KMS-11 (cell line): Measurements from ENCODE around the gene ECM2.

Experiments
- H2AFZ ChIP-seq: fragments of 200-600 bp; sonication (generic); 2 replicates; pipeline ENCODE4 v1.6.1; 2016; ENCODE audit warnings: antibody characterized with exemption, mixed run types, low read depth
- H3K27ac ChIP-seq: fragments of 200-600 bp; sonication (generic); 2 replicates; pipeline ENCODE4 v1.6.1; 2016; ENCODE audit warnings: mild to moderate bottlenecking, mixed run types
- H3K27me3 ChIP-seq: fragments of 200-600 bp; sonication (generic); 2 replicates; pipeline ENCODE4 v1.6.1; 2017; ENCODE audit warnings: mild to moderate bottlenecking, low read depth, mixed run types, moderate library complexity; ENCODE audit not compliant: insufficient read depth
- H3K36me3 ChIP-seq: fragments of 200-600 bp; sonication (generic); 2 replicates; pipeline ENCODE4 v1.6.1; 2017; ENCODE audit warnings: mild to moderate bottlenecking, mixed run types; ENCODE audit not compliant: insufficient read depth
- H3K4me1 ChIP-seq: fragments of 200-600 bp; sonication (generic); 2 replicates; pipeline ENCODE4 v1.6.1; 2016; ENCODE audit warnings: mild to moderate bottlenecking, low read depth, mixed run types; ENCODE audit not compliant: poor library complexity, severe bottlenecking
- H3K4me2 ChIP-seq: fragments of 200-600 bp; sonication (generic); 2 replicates; pipeline ENCODE4 v1.7.0; 2016; ENCODE audit warnings: mild to moderate bottlenecking, mixed run types
- H3K4me3 ChIP-seq: fragments of 200-600 bp; sonication (generic); IDR thresholded peaks from 2 replicates; pipeline ENCODE4 v1.6.1; 2017; ENCODE audit warnings: low read depth, low read length, mixed read lengths; ENCODE audit not compliant: insufficient read depth
- H3K79me2 ChIP-seq: fragments of 200-600 bp; sonication (generic); 2 replicates; pipeline ENCODE4 v1.6.1; 2016; ENCODE audit warnings: low read depth, mixed run types; ENCODE audit not compliant: insufficient read depth
- H3K9ac ChIP-seq: fragments of 200-600 bp; sonication (generic); 2 replicates; pipeline ENCODE4 v1.6.1; 2016; ENCODE audit warnings: mild to moderate bottlenecking, mixed run types
- H4K20me1 ChIP-seq: fragments of 200-600 bp; sonication (generic); 2 replicates; pipeline ENCODE4 v1.6.1; 2016; ENCODE audit warnings: mild to moderate bottlenecking, mixed run types; ENCODE audit not compliant: insufficient read depth
- CTCF ChIP-seq: fragments of 200-600 bp; sonication (generic); conservative IDR thresholded peaks from 2 replicates; pipeline ENCODE4 v1.6.1; 2017; ENCODE audit warnings: low read depth, mild to moderate bottlenecking, antibody characterized with exemption, low read length, moderate library complexity, mixed read lengths

ECM2 gene

GRCh38 chr9:92520837-92521236 is 15.0 kb downstream of the ECM2 start:
- no peaks in the 10 kb centered on the region for H3K4me1 ChIP-seq
- H4K20me1 ChIP-seq: no peaks in the 10 kb centered on the region
- no peak overlapping the region for H3K4me2 ChIP-seq
- no peak overlapping the region for H3K27ac ChIP-seq
- no peak overlapping the region for H3K4me3 ChIP-seq
- no peak for TF ChIP-seq CTCF
- no peaks in the 10 kb centered on the region for H3K36me3 ChIP-seq
- H3K79me2 ChIP-seq: no peaks in the 10 kb centered on the region
- H2AFZ ChIP-seq: no peak overlapping the region
- no peaks in the 10 kb centered on the region for H3K27me3 ChIP-seq
- H3K9ac ChIP-seq: no peak overlapping the region

- H3K4me3 ChIP-seq: no peak overlapping the region
- H3K27me3 ChIP-seq: no peaks in the 10 kb centered on the region
- no peak overlapping the region for H3K4me2 ChIP-seq
- no peak overlapping the region for H3K27ac ChIP-seq
- no peak overlapping the region for H2AFZ ChIP-seq
- H3K9ac ChIP-seq: no peak overlapping the region
- no peak for TF ChIP-seq CTCF
- no peaks in the 10 kb centered on the region for H4K20me1 ChIP-seq
- H3K79me2 ChIP-seq: no peaks in the 10 kb centered on the region
- H3K4me1 ChIP-seq: no peaks in the 10 kb centered on the region
- H3K36me3 ChIP-seq: no peaks in the 10 kb centered on the region
These were observed 17.6 kb downstream of the ECM2 start for GRCh38 chr9:92518199-92518598.

- Histone ChIP-seq H3K27ac (no peak overlapping the region), H3K4me3 (no peak overlapping the region), H3K36me3 (no peaks in the 10 kb centered on the region), H3K4me2 (no peak overlapping the region), H4K20me1 (no peaks in the 10 kb centered on the region), H3K9ac (no peak overlapping the region), H3K27me3 (no peaks in the 10 kb centered on the region), H3K79me2 (no peaks in the 10 kb centered on the region), H3K4me1 (peaks cover 6% of the 10 kb centered on the region), H2AFZ (no peak overlapping the region)
- TF ChIP-seq CTCF: no peak
These were observed 18.7 kb downstream of the ECM2 start for GRCh38 chr9:92517046-92517445.

GRCh38 chr9:92516521-92516920 is 19.3 kb downstream of the ECM2 start:
- H3K4me2 ChIP-seq: no peak overlapping the region
- no peak overlapping the region for H3K27ac ChIP-seq
- H3K9ac ChIP-seq: no peak overlapping the region
- H3K36me3 ChIP-seq: no peaks in the 10 kb centered on the region
- H3K79me2 ChIP-seq: no peaks in the 10 kb centered on the region
- no peak overlapping the region for H3K4me3 ChIP-seq
- H3K4me1 ChIP-seq: peaks cover 6% of the 10 kb centered on the region
- H4K20me1 ChIP-seq: no peaks in the 10 kb centered on the region
- no peaks in the 10 kb centered on the region for H3K27me3 ChIP-seq
- H2AFZ ChIP-seq: no peak overlapping the region
- TF ChIP-seq CTCF: no peak

- H3K27ac ChIP-seq: no peak overlapping the region
- no peak for TF ChIP-seq CTCF
- H3K27me3 ChIP-seq: no peaks in the 10 kb centered on the region
- no peak overlapping the region for H3K9ac ChIP-seq
- H4K20me1 ChIP-seq: no peaks in the 10 kb centered on the region
- no peaks in the 10 kb centered on the region for H3K79me2 ChIP-seq
- no peak overlapping the region for H3K4me3 ChIP-seq
- peaks cover 6% of the 10 kb centered on the region for H3K4me1 ChIP-seq
- no peaks in the 10 kb centered on the region for H3K36me3 ChIP-seq
- H2AFZ ChIP-seq: no peak overlapping the region
- no peak overlapping the region for H3K4me2 ChIP-seq
These were observed 21.2 kb downstream of the ECM2 start for GRCh38 chr9:92514635-92515034.
